Heart left ventricle (tissue), 13 donors: ENCODE results near the gene SDHAF4.

Experiments used
- POLR2A ChIP-seq, 2 donors: fragments of 450-650 bp; IDR thresholded peaks; one replicate each; pipeline ENCODE4 v1.6.1; 2017; ENCODE audit warnings: antibody characterized with exemption in 2 of 2, mild to moderate bottlenecking in 2 of 2, moderate library complexity in 2 of 2
- TF ChIP-seq, protein P1 (sequence below), 12 donors: fragments of 200-600 bp; sonication (generic) in 4 of 12; IDR thresholded peaks; one replicate each; pipeline versions ENCODE4 v1.5.0 to v1.8.0; 2018 to 2022; ENCODE audit warnings: antibody characterized with exemption in 12 of 12, mild to moderate bottlenecking in 5 of 12
- donor health status: ischemic (EF 13 %, LVEDD 7.1; RV severe dilation, severe dysfunction).
- donor health status: DM: no; HTN: yes; CAD: no.
- donor health status: DM: no; HTN: no; CAD: no.
- donor health status: ischemic (EF 25% LVEDD 6.9; RV normal size, moderate dysfunction).
- donor health status: ischemic (EF 25% LVEDD 5.7; RV mildly dilated, moderate dysfunction).
- donor health status: ischemic (EF 35%, LVEDD 5.7; RV mildly dilated, moderate dysfunction).
- donor health status: nonischemic (EF 11% LVEDD 7.7; RV severe dilation, severe dysfunction).
- donor health status: DM: yes; HTN: yes; CAD: no.
- donor health status: PGD.
- donor health status: ischemic (EF 29% LVEDD 5.4; RV normal size, mild dysfunction).
- donor health status: nonischemic (EF 23%, LVEDD 6.1; RV moderate dilation, normal function).

GRCh38 chr6:70531133-70531532 is 35.6 kb upstream of the SDHAF4 start:
- TF ChIP-seq, protein P1, sequence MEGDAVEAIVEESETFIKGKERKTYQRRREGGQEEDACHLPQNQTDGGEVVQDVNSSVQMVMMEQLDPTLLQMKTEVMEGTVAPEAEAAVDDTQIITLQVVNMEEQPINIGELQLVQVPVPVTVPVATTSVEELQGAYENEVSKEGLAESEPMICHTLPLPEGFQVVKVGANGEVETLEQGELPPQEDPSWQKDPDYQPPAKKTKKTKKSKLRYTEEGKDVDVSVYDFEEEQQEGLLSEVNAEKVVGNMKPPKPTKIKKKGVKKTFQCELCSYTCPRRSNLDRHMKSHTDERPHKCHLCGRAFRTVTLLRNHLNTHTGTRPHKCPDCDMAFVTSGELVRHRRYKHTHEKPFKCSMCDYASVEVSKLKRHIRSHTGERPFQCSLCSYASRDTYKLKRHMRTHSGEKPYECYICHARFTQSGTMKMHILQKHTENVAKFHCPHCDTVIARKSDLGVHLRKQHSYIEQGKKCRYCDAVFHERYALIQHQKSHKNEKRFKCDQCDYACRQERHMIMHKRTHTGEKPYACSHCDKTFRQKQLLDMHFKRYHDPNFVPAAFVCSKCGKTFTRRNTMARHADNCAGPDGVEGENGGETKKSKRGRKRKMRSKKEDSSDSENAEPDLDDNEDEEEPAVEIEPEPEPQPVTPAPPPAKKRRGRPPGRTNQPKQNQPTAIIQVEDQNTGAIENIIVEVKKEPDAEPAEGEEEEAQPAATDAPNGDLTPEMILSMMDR (IDR thresholded peaks at IDR 0.05): no peak
- TF ChIP-seq POLR2A (IDR thresholded peaks at IDR 0.05): no peak
